Placental epithelial cell (primary cell): Measurements from ENCODE around the gene HOXA4. TPM values are rescaled to one million over a fixed set of nuclear protein-coding genes. Genes with fewer than 3 reads are reported as not detected.

Experiments
- small RNA-seq: library from RNA; depleted of rRNA; stranded (forward); fragments of <200 nt; gene quantifications from one replicate; pipeline ENCODE3, GENCODE V24; 2012
- total RNA-seq: library from RNA; depleted of rRNA; stranded (reverse); fragments of >200 nt; gene quantifications from 2 replicates; pipeline ENCODE4 v1.2.3, GENCODE V29; 2012

HOXA4 gene
- 0.43 and 1.6 TPM in 2 replicates for total RNA-seq

DNA sequence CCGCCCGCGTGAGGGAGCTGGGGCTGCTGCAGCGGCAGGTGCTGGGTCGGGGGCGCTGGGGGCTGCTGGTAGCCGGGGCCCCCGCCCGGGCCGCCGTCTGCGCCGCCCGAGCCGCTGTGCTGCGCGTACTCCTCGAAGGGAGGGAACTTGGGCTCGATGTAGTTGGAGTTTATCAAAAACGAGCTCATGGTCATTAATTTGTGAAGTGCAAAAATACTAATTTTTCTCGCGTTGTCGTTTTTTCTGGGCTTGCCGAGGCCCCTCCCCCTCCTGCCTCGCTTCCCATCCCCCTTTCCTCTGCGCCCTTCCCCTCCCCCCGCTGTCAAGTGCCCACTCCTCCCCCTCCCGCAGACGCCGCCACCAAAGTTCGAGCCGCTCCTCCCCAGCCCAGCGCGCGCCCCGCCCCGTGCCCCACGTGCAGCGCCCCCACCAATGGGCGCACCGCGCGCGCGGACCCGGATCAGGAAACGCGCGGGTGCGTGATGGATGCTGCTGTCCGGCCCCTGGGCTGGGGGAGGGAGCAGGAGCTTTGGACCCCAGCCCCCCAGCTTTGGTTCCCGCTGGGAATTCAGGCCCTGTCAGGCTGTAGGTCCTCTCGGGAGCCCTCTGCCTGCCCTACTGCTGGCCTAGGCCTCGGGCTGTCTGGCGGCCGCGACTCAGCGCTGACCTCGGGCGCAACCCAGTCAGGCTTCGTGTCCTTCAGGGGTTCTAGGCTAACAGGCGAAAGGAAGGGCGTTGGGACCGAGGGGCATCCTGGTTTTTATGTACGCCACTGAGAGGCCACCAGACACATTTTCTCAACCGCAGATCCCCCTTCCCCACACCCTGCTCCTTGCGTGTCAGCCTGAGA, at the start of gene HOXA4:
Gene HOXA4, minus strand, starts transcription at position 218 of the 850 bp plus-strand sequence. Its CDS starts 24 bp downstream, at position 194.

DNA sequence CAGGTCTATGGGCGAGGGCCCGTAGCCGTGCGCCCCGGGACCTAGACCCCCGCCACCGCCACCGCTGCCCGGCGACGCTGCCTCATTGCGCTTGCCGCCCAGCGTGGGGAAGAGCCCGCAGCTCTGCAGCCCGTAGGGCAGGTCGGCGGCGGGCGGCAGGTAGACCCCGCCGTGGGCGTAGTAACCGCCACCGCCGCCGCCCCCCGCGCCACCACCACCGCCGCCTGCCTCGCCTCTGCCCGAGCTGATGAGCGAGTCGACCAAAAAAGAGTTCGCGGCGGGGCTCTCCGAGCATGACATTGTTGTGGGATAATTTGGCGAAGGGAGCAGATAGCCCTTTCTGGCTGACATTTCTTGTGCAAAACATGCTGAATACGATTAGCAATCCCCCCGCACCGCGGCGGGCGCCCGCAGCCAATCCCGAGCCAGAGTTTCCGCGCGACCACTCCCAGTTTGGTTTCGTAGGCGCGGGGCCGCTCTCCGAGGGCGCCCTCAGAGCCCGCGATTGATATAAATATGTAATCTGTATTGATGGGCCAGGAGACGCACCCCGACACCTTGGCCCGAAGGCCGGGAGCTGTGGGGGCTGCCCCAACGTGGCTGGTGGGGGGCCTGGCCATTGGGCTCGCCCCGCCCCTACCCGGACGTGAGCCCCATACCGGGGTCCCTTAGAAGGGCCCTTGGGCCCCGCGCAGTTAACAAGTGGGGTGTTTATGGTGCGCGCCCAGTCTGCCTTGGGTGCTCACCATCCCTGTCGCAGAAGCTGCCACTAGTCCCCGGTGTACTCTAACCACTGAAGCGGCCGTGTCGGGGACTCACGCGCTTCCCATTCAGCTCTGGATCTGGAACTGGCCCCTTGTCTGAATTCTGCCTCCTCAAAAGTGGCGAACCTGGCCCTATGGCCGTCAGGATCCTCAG, 43.7 kb upstream of the HOXA4 start, which contains the start of gene HOXA10:
Gene HOXA10, minus strand, starts transcription at position 365 of the 918 bp plus-strand sequence. Its CDS starts 14 bp downstream, at position 351.

DNA sequence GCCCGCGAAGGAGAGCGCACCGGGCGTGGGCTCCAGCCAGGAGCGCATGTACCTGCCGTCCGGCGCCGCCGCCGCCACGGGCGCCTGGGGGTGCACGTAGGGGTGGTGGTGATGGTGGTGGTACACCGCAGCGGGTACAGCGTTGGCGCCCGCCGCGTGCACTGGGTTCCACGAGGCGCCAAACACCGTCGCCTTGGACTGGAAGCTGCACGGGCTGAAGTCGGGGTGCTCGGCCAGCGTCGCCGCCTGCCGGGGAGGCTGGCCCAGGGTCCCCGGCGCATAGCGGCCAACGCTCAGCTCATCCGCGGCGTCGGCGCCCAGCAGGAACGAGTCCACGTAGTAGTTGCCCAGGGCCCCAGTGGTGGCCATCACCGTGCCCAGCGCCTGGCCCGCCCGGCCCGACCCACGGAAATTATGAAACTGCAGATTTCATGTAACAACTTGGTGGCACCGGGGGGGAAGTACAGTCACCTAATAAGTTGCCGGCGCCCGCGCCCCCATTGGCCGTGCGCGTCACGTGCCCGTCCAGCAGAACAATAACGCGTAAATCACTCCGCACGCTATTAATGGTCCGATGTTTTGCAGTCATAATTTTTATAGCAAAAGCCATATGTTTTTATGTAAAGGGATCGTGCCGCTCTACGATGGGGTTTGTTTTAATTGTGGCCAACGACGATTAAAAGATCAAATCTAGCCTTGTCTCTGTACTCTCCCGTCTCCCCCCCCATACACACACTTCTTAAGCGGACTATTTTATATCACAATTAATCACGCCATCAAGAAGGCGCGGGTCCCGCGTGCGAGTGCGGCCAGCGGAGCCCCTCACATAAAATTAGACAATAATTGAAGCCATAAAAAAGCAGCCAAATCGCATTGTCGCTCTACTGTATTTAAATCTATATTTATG, 34.8 kb upstream of the HOXA4 start, which contains the start of gene HOXA9:
Gene HOXA9, minus strand, starts transcription at position 449 of the 907 bp plus-strand sequence. Its CDS starts 80 bp downstream, at position 369.

DNA sequence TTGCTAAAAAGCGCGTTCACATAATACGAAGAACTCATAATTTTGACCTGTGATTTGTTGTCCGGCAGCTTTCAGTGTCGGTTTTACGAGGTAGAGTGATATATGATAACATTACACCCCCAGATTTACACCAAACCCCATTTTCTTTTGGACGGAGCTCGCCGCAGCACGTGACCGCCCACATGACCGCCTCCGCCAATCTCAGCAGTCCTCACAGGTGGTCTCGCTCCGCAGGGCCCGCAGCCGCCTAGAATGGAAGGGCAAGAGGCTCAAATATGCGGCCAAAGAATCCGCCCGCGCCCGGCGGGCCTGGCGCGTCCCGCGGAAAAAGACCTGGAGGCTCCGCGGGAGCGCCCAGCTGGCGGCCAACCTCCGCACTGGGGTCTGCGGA, 25.9 kb upstream of the HOXA4 start, which contains the start of gene HOXA7:
Gene HOXA7, minus strand, starts transcription at position 168 of the 391 bp plus-strand sequence. Its CDS starts 130 bp downstream, at position 38.

DNA sequence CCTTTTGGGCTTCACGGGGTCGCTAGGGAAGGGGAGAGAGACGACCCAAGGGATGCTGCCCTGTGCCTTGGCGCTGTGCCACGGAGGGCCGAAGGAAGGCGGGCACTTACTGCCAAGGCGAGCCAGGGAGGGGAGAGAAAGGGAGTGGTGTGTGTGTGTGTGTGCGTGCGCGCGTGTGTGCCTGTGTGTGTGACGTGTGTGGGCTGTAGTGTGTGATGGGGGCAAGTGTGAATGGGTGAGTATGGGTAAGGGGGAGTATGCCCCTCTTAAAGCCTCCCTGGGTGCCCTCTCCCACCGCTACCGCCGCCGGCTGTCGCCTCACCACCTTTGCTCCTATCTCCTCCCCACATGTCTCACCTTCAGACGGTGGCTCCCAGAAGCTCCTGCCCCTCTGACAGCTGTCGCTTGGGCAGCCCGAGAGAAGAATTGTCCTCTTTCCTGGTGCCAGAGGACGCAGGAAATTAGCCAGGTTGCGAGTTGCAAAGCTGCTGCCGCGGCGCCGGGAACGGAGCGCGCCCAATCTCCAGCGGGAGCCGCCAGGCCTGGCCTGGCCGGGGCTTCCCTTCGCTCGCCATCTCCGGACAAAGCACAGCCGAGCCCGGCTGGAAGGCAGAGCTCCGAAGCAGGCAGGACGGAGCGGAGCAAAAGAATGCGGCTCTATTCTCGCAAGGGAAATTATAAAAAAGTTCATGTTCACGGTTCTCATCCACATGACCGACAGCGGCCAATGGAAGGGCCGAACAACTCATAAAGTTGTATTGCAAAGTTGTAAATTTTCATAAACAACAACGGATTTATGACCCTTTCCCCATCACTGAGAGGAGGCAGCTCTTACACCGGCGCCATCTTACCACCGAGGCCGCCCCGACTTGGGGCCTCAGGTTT, 21.6 kb upstream of the HOXA4 start, which contains the start of gene HOXA3:
Gene HOXA3, minus strand, starts transcription at position 653 of the 885 bp plus-strand sequence. CDS start 41,943 bp downstream, outside the sequence.

DNA sequence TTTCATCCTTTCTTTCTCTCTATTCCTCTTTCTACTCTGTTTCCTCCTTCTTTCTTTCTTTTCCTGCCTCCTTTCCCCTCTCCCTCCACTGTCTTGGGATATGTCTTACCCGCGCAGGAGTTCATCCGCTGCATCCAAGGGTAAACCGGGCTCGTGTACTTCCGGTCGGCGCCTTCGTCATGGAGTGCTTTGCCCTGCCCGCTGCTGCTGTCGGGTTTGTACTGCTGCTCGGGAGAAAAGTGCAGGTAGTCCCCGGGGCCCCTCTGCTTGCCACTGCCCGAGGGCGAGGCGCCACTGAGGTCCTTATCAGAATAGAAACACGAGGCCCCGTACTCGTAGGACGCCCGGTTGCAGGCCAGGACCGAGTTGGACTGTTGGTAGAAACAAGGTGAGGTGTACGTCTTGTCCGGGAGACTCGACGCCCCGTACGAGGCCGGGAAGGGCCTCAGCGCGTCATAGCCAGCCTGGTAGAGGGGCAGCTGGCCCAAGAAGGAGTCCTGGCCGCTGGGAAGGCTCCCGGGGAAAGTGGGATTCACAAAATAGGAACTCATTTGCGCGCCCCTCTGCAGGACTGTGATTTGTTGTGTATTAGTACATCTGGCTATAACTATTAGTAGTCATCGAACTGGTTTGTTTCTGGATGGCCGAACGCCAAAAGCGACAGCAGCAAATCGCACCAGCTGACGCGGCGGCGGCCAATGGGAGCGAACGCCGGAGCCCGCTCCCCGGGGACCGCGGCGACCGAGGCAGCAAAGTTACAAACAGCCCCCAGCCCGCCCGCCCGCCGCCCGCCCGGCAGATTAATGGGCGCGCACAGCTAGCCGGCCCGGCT, 16.9 kb upstream of the HOXA4 start, which contains the start of gene HOXA6:
Gene HOXA6, minus strand, starts transcription at position 576 of the 832 bp plus-strand sequence. Its CDS starts 25 bp downstream, at position 551.

DNA sequence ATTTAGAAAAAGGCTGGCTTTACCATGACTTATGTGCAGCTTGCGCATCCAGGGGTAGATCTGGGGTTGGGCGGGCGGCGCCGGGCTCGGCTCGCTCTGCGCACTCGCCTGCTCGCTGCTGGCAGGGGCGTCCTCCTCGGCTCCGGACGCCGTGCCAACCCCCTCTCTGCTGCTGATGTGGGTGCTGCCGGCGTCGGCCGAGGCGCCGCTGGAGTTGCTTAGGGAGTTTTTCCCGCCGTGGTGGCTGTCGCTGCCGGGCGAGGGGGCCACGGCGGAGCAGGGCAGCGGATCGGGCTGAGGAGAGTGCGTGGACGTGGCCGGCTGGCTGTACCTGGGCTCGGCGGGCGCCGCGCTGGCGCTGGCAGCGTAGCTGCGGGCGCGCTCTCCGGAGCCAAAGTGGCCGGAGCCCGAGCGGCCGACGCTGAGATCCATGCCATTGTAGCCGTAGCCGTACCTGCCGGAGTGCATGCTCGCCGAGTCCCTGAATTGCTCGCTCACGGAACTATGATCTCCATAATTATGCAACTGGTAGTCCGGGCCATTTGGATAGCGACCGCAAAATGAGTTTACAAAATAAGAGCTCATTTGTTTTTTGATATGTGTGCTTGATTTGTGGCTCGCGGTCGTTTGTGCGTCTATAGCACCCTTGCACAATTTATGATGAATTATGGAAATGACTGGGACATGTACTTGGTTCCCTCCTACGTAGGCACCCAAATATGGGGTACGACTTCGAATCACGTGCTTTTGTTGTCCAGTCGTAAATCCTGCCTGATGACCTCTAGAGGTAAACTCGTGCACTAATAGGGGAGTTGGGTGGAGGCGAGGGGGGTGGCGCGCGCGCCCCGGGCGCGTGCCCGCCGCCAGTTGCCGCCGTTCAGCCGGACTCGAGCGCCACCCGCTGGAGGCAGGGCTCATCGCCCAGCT, 12.7 kb upstream of the HOXA4 start, which contains the start of gene HOXA5:
Gene HOXA5, minus strand, starts transcription at position 659 of the 927 bp plus-strand sequence. Its CDS starts 74 bp downstream, at position 585.

DNA sequence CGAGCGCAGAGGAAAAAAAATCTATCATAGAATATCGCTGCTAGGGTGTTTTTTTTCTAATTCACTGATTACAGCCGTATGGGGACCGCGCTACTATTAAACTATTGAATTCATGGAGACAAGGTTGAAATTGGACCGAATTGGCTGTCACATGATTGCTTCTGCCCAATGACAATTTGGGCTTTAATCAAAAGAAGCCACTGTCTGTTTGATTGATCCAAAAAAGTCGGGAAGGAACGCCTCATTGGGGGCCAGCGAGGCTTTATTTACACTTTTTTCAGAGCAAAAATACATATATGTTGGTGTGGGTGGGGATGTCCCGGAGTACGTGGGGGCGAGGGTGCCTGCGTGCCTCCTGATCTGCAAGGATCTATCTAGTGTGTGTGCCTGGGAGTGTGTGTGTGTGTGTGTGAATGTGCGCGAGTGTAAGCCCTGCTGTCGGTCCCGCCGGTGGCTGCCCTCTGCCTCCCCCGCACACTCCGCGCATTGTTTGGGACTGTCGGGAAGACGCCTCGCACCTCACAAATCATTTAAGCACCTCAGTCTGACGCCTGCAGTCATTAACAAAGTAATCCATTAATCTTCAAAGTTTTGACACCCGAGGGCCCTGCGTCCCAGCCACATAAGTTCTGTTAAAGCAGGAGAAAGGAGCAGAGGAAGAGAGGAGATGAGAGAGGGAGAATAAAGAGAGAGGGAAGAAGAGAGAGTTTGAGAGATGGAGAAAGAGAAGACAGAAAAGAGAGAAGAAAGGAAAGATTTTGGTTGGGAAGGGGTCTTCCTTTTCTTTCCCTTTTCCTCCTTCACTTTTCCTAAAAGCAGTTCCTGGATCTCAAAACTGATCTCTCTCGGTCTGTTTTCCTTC, 27.7 kb downstream of the HOXA4 start, which contains the start of gene HOXA2:
Gene HOXA2, minus strand, starts transcription at position 103 of the 862 bp plus-strand sequence. CDS start 183 bp downstream, outside the sequence.

DNA sequence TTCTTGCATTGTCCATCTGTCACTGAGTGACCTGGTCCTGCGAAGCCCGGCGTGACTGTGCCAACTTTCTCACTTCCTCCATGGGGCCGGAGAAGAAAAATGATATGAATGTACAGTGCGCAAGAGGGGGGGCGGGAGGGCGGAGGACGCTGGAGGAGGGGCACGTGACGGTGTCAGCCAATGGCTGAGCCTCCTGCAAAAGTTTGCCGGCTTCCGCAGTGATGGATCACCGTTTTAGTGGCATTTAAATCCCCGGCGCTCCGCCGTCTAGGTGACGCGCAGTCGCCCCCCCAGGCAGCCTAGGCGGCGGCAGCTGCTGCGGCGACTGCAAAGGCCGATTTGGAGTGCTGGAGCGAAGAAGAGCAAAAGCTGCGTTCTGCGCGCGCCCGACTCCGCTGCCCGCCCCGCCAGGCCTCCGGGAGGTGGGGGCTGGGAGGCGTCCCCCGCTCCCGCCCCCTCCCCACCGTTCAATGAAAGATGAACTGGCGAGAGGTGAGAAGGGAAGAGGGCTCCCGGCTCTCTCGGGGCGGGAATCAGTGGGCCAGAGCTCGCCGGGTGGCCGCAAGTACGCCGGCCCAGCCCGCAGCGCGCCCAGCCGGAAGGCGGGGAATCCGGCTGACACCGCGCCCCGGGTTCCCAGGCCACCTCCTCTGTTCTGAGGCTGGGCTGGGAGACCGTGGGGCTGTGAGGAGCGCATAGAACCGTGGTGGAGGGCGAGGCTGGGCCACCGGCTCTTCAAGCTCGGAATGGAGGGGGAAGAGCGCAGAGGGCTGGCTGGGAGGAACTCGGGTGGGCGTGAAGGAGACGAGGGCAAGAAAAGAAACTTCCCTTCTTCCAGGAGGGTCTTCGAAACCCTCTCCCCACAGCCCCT, 34.4 kb downstream of the HOXA4 start, which contains the start of gene HOXA1:
Gene HOXA1, minus strand, starts transcription at position 104 of the 871 bp plus-strand sequence. Its CDS starts 88 bp downstream, at position 16.

Small RNAs within 50 kb of the gene (small RNA-seq; reads per million reads assigned to genes)
- gene AC004080.5 (not detected), gene RF01977 (not detected)

Other genes starting within 250 kb of the HOXA4 start
- gene HOXA1, start 34.8 kb downstream of the HOXA4 start, total RNA-seq, result 1.2 and 1.5 TPM in 2 replicates
- 0.65 and 4.7 TPM in 2 replicates for gene HOXA2, start 28.1 kb downstream of the HOXA4 start, total RNA-seq
- gene HOXA5, start 12.9 kb upstream of the HOXA4 start, total RNA-seq, result 0.39 TPM in 1 of 2 replicates, not detected in the other
- gene HOXA6, start 17.0 kb upstream of the HOXA4 start, total RNA-seq, result not detected in 2 replicates
- 1.4 and 4.7 TPM in 2 replicates for gene HOXA3, start 21.8 kb upstream of the HOXA4 start, total RNA-seq
- not detected in 2 replicates for gene HOXA7, start 25.9 kb upstream of the HOXA4 start, total RNA-seq
- gene HOXA9, start 34.8 kb upstream of the HOXA4 start, total RNA-seq, result not detected in 2 replicates
- 0.39 TPM in 1 of 2 replicates, not detected in the other for gene HOXA10, start 43.6 kb upstream of the HOXA4 start, total RNA-seq
- 0.11 TPM in 1 of 2 replicates, not detected in the other for gene HOXA11, start 54.5 kb upstream of the HOXA4 start, total RNA-seq
- under 0.01 TPM in 1 of 2 replicates, not detected in the other for gene HOXA13, start 69.3 kb upstream of the HOXA4 start, total RNA-seq
- gene EVX1, start 112.0 kb upstream of the HOXA4 start, total RNA-seq, result not detected in 2 replicates